OCI-LY3 (cell line): ENCODE results near the gene STAT5A.

Experiments
- CTCF ChIP-seq: fragments of 200-600, 300-600 bp; sonication (generic); IDR thresholded peaks from 2 replicates; pipeline ENCODE4 v1.5.1; 2014; ENCODE audit warnings: antibody characterized with exemption, low read length, low read depth
- EZH2phosphoT487 ChIP-seq: fragments of 200-600 bp; shearing (Covaris generic); IDR thresholded peaks from 2 replicates; pipeline ENCODE4 v1.6.1; 2018; ENCODE audit warnings: antibody characterized with exemption, mixed run types, low read depth

GRCh38 chr17:42248351-42249179 lies 39.7 kb upstream of the STAT5A start:
- TF ChIP-seq CTCF (no peak), EZH2phosphoT487 (no peak)
